Gastrocnemius medialis (tissue), 4 donors: ENCODE data around the gene PRODH.

Source experiments
- CTCF ChIP-seq, 5 experiments: fragments of 450-650 bp in 3 of 5; fragments of 200-600 bp in 2 of 5; sonication (generic) in 2 of 5; IDR thresholded peaks in 4 of 5; conservative IDR thresholded peaks in 1 of 5; 1 replicate in 4 of 5; 2 replicates in 1 of 5; pipeline ENCODE4 v1.5.1; 2016 to 2019; ENCODE audit warnings: antibody characterized with exemption in 5 of 5, mild to moderate bottlenecking in 3 of 5, moderate library complexity in 3 of 5
- POLR2A ChIP-seq, 2 donors: fragments of 450-650 bp; IDR thresholded peaks; one replicate each; pipeline ENCODE4 v1.6.1; 2017; ENCODE audit warnings: antibody characterized with exemption in 2 of 2, mild to moderate bottlenecking in 2 of 2, moderate library complexity in 2 of 2

- TF ChIP-seq CTCF (IDR thresholded peaks at IDR 0.05 in 4 of 5, conservative IDR thresholded peaks at IDR 0.05 in 1 of 5) (no peak), POLR2A (IDR thresholded peaks at IDR 0.05) (no peak)
These were observed 38.5 kb upstream of the PRODH start for GRCh38 chr22:18974477-18975180.
